ENCODE measurements around the gene ATP5PD.

ATP5PD gene

DNA sequence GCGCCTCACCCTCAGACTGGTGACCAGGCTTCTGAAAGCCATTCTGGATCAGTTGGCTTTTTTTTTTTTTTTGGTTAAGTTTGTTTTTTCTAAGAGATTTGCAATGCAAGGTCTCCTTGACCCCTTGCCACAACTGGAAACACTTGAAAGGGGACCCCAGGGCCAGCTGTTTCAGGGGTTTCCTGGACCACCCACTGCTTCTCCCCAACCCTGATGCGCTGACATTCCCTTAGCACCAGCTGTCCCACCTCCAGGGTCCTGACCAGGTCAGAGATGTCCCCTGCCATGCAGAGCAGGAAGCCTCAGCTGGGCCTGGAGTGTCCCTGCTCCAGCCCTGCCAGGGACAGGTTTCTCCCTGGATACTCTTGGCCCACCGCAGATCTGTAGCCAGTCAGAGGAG, 42.4 kb downstream of the ATP5PD start:
- no peaks in the 10 kb centered on the region for H3K27me3 ChIP-seq (ENCODE audit: control insufficient read depth in 1 of 2, insufficient read depth in 2 of 2, low read length in 2 of 2)
- H3K27ac ChIP-seq (ENCODE audit: low read length): no peak overlapping the region
- peaks cover 33 to 38% of the 10 kb centered on the region in 2 donors for H3K36me3 ChIP-seq (ENCODE audit: control insufficient read depth in 2 of 2, insufficient read depth in 2 of 2, low read length in 2 of 2)
- no peak overlapping the region for H3K9ac ChIP-seq (ENCODE audit: low read length in 2 of 2)
- no peak overlapping the region for H3K4me3 ChIP-seq (ENCODE audit: low read length in 2 of 2)
- peaks cover 2% of the 10 kb centered on the region for H3K4me1 ChIP-seq (ENCODE audit: control insufficient read depth, insufficient read depth, low read length)
- no peaks in the 10 kb centered on the region for H3K9me3 ChIP-seq (ENCODE audit: control insufficient read depth in 2 of 2, low read length in 2 of 2)

DNA sequence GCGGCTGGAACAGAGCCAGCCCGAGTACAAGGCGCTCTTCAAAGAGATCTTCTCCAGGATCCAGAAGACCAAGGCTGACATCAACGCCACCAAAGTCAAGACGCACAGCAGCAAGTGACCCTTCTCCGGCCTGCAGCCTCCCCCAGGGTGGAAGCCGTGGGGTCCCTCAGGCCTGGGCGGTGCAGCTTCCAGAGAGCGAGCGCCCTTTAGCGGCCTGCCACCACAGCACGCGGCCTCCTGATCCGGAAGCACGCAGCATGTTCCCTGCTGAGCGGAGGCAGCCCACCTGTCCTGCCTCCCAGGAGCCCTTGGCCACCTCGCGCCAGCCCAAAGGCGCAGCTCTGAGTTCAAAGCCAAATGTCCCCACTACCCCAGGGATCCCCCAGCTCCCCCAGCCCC, 42.8 kb downstream of the ATP5PD start:
- Histone ChIP-seq H3K4me1 (ENCODE audit: control insufficient read depth, insufficient read depth, low read length) (peaks cover 2% of the 10 kb centered on the region), H3K27ac (ENCODE audit: low read length) (no peak overlapping the region), H3K36me3 (ENCODE audit: control insufficient read depth in 2 of 2, insufficient read depth in 2 of 2, low read length in 2 of 2) (peaks cover 35 to 40% of the 10 kb centered on the region in 2 donors), H3K4me3 (ENCODE audit: low read length in 2 of 2) (no peak overlapping the region), H3K27me3 (ENCODE audit: control insufficient read depth in 1 of 2, insufficient read depth in 2 of 2, low read length in 2 of 2) (no peaks in the 10 kb centered on the region), H3K9ac (ENCODE audit: low read length in 2 of 2) (no peak overlapping the region), H3K9me3 (ENCODE audit: control insufficient read depth in 2 of 2, low read length in 2 of 2) (no peaks in the 10 kb centered on the region)

DNA sequence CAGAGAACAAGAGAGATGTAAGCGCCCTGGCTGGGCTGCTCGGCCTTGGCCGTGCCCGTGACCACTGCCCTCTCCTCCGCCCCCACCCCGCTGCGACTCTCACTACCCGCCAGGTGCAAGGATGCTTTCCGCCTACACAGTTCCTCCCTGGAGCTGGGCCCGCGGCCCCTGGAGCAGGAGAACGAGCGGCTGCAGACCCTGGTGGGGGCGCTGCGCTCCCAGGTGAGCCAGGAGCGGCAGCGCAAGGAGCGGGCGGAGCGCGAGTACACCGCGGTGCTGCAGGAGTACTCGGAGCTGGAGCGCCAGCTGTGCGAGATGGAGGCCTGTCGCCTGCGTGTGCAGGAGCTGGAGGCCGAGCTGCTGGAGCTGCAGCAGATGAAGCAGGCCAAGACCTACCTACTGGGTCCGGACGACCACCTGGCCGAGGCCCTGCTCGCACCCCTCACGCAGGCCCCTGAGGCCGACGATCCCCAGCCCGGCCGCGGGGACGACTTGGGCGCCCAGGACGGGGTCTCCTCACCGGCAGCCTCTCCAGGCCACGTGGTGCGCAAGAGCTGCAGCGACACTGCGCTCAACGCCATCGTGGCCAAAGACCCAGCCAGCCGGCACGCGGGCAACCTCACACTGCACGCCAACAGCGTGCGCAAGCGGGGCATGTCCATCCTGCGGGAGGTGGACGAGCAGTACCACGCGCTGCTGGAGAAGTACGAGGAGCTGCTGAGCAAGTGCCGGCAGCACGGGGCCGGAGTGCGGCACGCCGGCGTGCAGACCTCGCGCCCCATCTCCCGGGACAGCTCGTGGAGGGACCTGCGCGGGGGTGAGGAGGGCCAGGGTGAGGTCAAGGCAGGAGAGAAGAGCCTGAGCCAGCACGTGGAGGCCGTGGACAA, 43.5 kb downstream of the ATP5PD start:
- no peaks in the 10 kb centered on the region for H3K9me3 ChIP-seq (ENCODE audit: control insufficient read depth in 2 of 2, low read length in 2 of 2)
- H3K27ac ChIP-seq (ENCODE audit: low read length): no peak overlapping the region
- H3K4me3 ChIP-seq (ENCODE audit: low read length in 2 of 2): no peak overlapping the region
- no peaks in the 10 kb centered on the region for H3K27me3 ChIP-seq (ENCODE audit: control insufficient read depth in 1 of 2, insufficient read depth in 2 of 2, low read length in 2 of 2)
- H3K9ac ChIP-seq (ENCODE audit: low read length in 2 of 2): no peak overlapping the region
- H3K4me1 ChIP-seq (ENCODE audit: control insufficient read depth, insufficient read depth, low read length): peaks cover 2% of the 10 kb centered on the region
- H3K36me3 ChIP-seq (ENCODE audit: control insufficient read depth in 2 of 2, insufficient read depth in 2 of 2, low read length in 2 of 2): peaks cover 35 to 40% of the 10 kb centered on the region in 2 donors

DNA sequence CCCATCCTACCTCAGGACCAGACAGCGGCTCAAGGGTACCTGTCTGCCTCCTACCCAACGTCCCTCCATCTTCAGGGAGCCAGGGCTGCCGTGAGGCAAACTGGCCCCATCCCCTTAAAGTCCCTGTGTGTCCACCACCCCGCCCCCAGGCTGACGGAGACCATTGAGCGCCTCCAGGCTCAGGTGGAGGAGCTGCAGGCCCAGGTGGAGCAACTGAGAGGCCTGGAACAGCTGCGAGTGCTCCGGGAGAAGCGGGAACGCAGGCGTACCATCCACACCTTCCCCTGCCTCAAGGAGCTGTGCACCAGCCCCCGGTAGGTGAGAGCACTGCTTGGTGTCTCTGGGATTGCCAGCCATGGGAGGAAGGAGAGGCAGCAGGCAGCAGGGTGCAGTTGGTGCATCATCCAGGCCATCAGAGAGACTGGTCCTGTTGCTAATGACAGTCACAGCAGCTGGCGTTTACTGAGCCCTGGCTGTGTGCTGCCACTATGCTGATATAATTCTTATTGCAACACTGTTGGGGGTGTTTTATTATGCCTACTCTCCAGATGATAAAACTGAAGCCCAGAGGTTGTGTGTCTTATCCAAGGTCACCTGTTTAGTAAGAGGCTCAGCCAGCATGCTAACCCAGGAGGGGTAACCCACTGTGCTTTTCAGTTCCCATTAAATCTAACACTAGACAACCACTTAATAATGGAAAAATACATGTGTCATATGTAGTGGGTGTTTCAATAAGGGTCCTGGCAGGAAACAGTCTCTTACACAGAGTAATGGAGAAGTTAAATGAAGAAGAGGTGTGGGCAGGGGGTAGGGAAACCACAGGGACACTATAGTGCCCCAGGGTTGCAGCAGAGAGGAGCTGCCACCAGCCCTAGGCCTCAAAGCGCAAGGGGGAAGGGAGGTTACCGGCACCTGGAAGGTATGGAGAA, 44.6 kb downstream of the ATP5PD start:
- Histone ChIP-seq H3K36me3 (ENCODE audit: control insufficient read depth in 2 of 2, insufficient read depth in 2 of 2, low read length in 2 of 2) (peaks cover 35 to 40% of the 10 kb centered on the region in 2 donors), H3K9ac (ENCODE audit: low read length in 2 of 2) (no peak overlapping the region), H3K9me3 (ENCODE audit: control insufficient read depth in 2 of 2, low read length in 2 of 2) (no peaks in the 10 kb centered on the region), H3K4me1 (ENCODE audit: control insufficient read depth, insufficient read depth, low read length) (peaks cover 2% of the 10 kb centered on the region), H3K27me3 (ENCODE audit: control insufficient read depth in 1 of 2, insufficient read depth in 2 of 2, low read length in 2 of 2) (no peaks in the 10 kb centered on the region), H3K27ac (ENCODE audit: low read length) (no peak overlapping the region), H3K4me3 (ENCODE audit: low read length in 2 of 2) (no peak overlapping the region)

DNA sequence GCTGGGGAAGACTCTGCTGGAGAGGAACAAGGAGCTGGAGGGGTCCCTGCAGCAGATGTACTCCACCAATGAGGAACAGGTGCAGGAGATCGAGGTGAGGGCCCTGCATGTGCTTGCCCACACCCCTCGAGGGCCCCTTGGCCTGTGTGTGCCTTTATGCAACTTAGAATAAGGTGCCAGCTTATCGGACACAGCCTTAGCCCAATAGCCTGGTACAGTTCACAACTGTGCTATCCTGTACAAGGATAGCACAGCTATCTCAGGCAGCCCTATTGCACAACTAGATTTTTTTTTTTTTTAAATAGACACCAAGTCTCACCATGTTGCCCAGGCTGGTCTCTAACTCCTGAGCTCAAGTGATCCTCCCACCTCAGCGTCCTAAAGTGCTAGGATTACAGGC, 47.2 kb downstream of the ATP5PD start:
- Histone ChIP-seq H3K27ac (ENCODE audit: low read length) (no peak overlapping the region), H3K27me3 (ENCODE audit: control insufficient read depth in 1 of 2, insufficient read depth in 2 of 2, low read length in 2 of 2) (no peaks in the 10 kb centered on the region), H3K36me3 (ENCODE audit: control insufficient read depth in 2 of 2, insufficient read depth in 2 of 2, low read length in 2 of 2) (peaks cover 30 to 33% of the 10 kb centered on the region in 2 donors), H3K4me3 (ENCODE audit: low read length in 2 of 2) (no peak overlapping the region), H3K4me1 (ENCODE audit: control insufficient read depth, insufficient read depth, low read length) (peaks cover 2% of the 10 kb centered on the region), H3K9ac (ENCODE audit: low read length in 2 of 2) (no peak overlapping the region), H3K9me3 (ENCODE audit: control insufficient read depth in 2 of 2, low read length in 2 of 2) (no peaks in the 10 kb centered on the region)

DNA sequence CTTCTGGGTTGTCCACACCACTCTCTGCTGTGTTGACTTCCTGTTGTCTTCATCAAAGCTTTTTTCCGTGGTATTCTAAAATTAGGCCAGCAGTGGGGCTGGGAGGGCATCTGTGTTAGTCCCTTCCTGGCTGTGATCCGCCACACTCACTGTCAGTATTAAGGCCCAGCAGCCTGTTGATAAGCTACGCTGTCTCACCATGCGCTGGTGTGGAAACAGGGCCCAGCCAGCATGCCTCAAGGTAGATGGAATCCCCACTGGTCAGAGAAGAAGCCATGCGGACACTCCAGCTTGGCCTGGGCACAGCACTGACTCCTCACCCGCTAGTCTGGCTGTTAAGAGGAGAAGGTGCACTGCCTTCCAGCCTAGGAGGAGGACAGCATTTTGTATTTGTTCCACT, 48.0 kb downstream of the ATP5PD start:
- no peak overlapping the region for H3K4me3 ChIP-seq (ENCODE audit: low read length in 2 of 2)
- no peak overlapping the region for H3K9ac ChIP-seq (ENCODE audit: low read length in 2 of 2)
- no peak overlapping the region for H3K27ac ChIP-seq (ENCODE audit: low read length)
- no peaks in the 10 kb centered on the region for H3K9me3 ChIP-seq (ENCODE audit: control insufficient read depth in 2 of 2, low read length in 2 of 2)
- H3K36me3 ChIP-seq (ENCODE audit: control insufficient read depth in 2 of 2, insufficient read depth in 2 of 2, low read length in 2 of 2): peaks cover 27% of the 10 kb centered on the region in 2 donors
- no peaks in the 10 kb centered on the region for H3K27me3 ChIP-seq (ENCODE audit: control insufficient read depth in 1 of 2, insufficient read depth in 2 of 2, low read length in 2 of 2)
- no peaks in the 10 kb centered on the region for H3K4me1 ChIP-seq (ENCODE audit: control insufficient read depth, insufficient read depth, low read length)

DNA sequence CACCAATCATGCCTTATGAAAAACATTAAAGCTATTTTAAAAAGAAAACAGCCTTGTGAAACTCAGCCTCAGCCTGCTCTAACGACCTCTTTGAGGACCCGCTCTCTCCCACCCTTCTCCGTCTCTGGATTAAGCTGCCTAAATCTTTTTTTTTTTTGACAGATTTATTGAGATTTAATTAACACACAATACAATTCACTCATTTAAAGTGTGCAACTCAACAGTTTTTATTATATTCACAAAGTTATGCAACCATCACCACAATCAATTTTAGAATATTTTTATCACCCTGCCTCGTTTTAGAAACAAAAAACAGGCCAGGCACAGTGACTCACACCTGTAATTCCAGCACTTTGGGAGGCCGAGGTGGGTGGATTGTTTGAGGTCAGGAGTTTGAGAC, 50.9 kb downstream of the ATP5PD start:
- Histone ChIP-seq H3K9me3 (ENCODE audit: control insufficient read depth in 2 of 2, low read length in 2 of 2) (no peaks in the 10 kb centered on the region), H3K4me3 (ENCODE audit: low read length in 2 of 2) (no peak overlapping the region), H3K4me1 (ENCODE audit: control insufficient read depth, insufficient read depth, low read length) (peaks cover 12% of the 10 kb centered on the region), H3K9ac (ENCODE audit: low read length in 2 of 2) (no peak overlapping the region), H3K36me3 (ENCODE audit: control insufficient read depth in 2 of 2, insufficient read depth in 2 of 2, low read length in 2 of 2) (peaks cover 5 to 6% of the 10 kb centered on the region in 2 donors), H3K27me3 (ENCODE audit: control insufficient read depth in 1 of 2, insufficient read depth in 2 of 2, low read length in 2 of 2) (no peaks in the 10 kb centered on the region), H3K27ac (ENCODE audit: low read length) (no peak overlapping the region)

DNA sequence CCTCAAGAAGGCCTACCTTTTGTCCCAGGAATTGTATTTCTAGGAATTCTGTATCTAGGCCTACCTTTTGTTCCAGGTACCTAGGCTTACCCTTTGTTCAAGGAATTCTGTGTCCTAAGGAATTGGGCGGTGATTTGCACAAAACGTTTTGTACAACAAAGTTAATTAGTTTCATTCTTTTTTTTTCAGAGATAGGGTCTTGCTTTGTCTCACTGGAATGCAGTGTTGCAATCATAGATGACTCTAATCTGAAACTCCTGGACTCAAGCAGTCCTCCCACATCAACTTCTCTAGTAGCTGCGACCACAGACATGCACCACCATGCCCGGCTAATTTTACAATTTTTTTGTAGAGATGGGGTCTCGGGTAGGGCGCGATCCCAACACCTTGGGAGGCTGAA, 52.3 kb downstream of the ATP5PD start:
- Histone ChIP-seq H3K4me1 (ENCODE audit: control insufficient read depth, insufficient read depth, low read length) (peaks cover 23% of the 10 kb centered on the region), H3K9ac (ENCODE audit: low read length in 2 of 2) (no peak overlapping the region), H3K9me3 (ENCODE audit: control insufficient read depth in 2 of 2, low read length in 2 of 2) (no peaks in the 10 kb centered on the region), H3K4me3 (ENCODE audit: low read length in 2 of 2) (no peak overlapping the region), H3K27me3 (ENCODE audit: control insufficient read depth in 1 of 2, insufficient read depth in 2 of 2, low read length in 2 of 2) (no peaks in the 10 kb centered on the region), H3K36me3 (ENCODE audit: control insufficient read depth in 2 of 2, insufficient read depth in 2 of 2, low read length in 2 of 2) (peaks cover 3% of the 10 kb centered on the region in 2 donors), H3K27ac (ENCODE audit: low read length) (no peak overlapping the region)

DNA sequence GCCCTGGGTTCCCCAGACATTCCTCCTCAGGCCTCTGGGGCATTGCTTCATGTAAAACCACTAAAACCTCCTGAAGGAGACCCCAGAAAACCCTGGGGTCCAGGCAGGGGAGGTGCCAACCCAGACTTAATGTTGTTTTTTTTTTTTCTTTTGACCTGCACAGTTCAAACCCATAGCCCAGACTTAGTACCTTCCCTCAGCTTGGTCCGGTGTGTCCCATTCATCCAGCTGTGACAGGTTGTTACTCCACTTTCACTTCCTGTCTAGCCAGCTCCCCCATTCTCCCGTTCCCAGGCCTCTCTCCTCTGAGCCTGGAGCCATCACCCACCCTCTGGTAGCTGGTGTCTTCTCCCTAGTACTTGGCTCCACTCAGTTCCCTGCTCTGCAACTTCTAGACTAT, 54.5 kb downstream of the ATP5PD start:
- Histone ChIP-seq H3K4me1 (ENCODE audit: control insufficient read depth, insufficient read depth, low read length) (peaks cover 36% of the 10 kb centered on the region), H3K4me3 (ENCODE audit: low read length in 2 of 2) (no peak overlapping the region), H3K27ac (ENCODE audit: low read length) (peak overlapping the region; percentile 60), H3K9me3 (ENCODE audit: control insufficient read depth in 2 of 2, low read length in 2 of 2) (no peaks in the 10 kb centered on the region), H3K36me3 (ENCODE audit: control insufficient read depth in 2 of 2, insufficient read depth in 2 of 2, low read length in 2 of 2) (no peaks in the 10 kb centered on the region), H3K27me3 (ENCODE audit: control insufficient read depth in 1 of 2, insufficient read depth in 2 of 2, low read length in 2 of 2) (no peaks in the 10 kb centered on the region), H3K9ac (ENCODE audit: low read length in 2 of 2) (peak overlapping the region in 1 of 2 donors; percentile 6)

DNA sequence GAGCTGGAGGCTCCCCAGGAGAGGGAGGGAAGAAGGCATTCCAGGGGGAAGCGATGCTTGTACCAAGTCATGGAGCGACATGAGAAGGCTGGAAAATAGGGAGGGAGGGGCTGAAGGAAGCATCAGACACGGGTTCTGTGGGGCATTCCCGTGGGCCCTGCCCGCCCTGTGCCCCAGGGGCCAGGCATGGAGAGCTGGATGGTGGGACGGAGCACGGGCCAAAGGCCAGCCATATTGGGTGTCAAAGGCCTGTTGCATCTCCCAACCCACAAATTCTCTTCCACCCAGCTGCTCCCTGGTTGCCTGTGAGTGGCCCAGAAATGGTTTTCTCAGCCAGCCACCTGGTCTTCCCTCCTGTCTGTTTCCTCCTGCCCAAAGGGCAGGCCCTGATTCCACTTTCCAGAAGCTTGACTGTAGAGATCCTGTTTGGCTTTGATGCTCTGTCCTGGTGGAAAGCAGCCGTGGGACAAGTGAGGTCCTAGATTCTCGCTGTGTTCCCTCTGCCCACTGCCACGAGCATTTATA, 56.1 kb downstream of the ATP5PD start:
- Histone ChIP-seq H3K36me3 (ENCODE audit: control insufficient read depth in 2 of 2, insufficient read depth in 2 of 2, low read length in 2 of 2) (no peaks in the 10 kb centered on the region), H3K27ac (ENCODE audit: low read length) (peak overlapping the region; percentile 53), H3K4me1 (ENCODE audit: control insufficient read depth, insufficient read depth, low read length) (peaks cover 41% of the 10 kb centered on the region), H3K9me3 (ENCODE audit: control insufficient read depth in 2 of 2, low read length in 2 of 2) (no peaks in the 10 kb centered on the region), H3K4me3 (ENCODE audit: low read length in 2 of 2) (peak overlapping the region in 1 of 2 donors; percentile 15), H3K9ac (ENCODE audit: low read length in 2 of 2) (no peak overlapping the region), H3K27me3 (ENCODE audit: control insufficient read depth in 1 of 2, insufficient read depth in 2 of 2, low read length in 2 of 2) (no peaks in the 10 kb centered on the region)
